SK-N-SH (cell line): ENCODE data around the gene AKAP3. TPM values are rescaled to one million over a fixed set of nuclear protein-coding genes. Genes with fewer than 3 reads are reported as not detected.

ENCODE experiments used
- CTCF ChIA-PET: fragments of 300-600, 350-600 bp; formaldehyde crosslinking; extraction: SDS; loops from one replicate; lab custom pipeline; 2021; lab: Yijun Ruan, JAX
- POLR2A ChIA-PET: fragments of 350-600 bp; sonication (Branson Sonifier 250); formaldehyde crosslinking; extraction: SDS; loops from one replicate; lab custom pipeline; 2020; ENCODE audit warnings: antibody characterized with exemption, inconsistent platforms; lab: Yijun Ruan, JAX
- DNase-seq: peaks from one replicate; pipeline ENCODE4 v3.0.0; 2012
- H2AFZ ChIP-seq: fragments of 200-600 bp; sonication (generic); 2 replicates; pipeline ENCODE4 v1.8.1; 2016; ENCODE audit warnings: antibody characterized with exemption, mild to moderate bottlenecking, low read depth
- H3F3A ChIP-seq: fragments of 200-600 bp; sonication (generic); replicated peaks from 2 replicates; pipeline ENCODE3; 2016; ENCODE audit warnings: antibody characterized with exemption, mild to moderate bottlenecking; ENCODE audit not compliant: insufficient read depth
- H3K27ac ChIP-seq, 2 experiments: fragments of 200-500 bp in 1 of 2; fragments of 200-600 bp in 1 of 2; sonication (Bioruptor generic) in 1 of 2; sonication (generic), shearing (Covaris generic) in 1 of 2; 2 replicates each; pipeline versions ENCODE4 v1.5.1 to v1.6.1; 2014 to 2016; ENCODE audit warnings: low read depth in 2 of 2, inconsistent platforms in 1 of 2, low read length in 1 of 2, mild to moderate bottlenecking in 1 of 2, mixed read lengths in 1 of 2
- H3K27me3 ChIP-seq: fragments of 200-600 bp; sonication (generic), shearing (Covaris generic); 2 replicates; pipeline ENCODE4 v1.6.1; 2016; ENCODE audit warnings: mixed run types; ENCODE audit not compliant: insufficient read depth
- H3K36me3 ChIP-seq, 2 experiments: fragments of 200-500 bp in 1 of 2; fragments of 200-600 bp in 1 of 2; sonication (Bioruptor generic) in 1 of 2; sonication (generic) in 1 of 2; replicated peaks in 1 of 2; 2 replicates each; pipeline versions ENCODE3 to v1.5.1; 2014 to 2016; ENCODE audit warnings: low read length in 1 of 2, mild to moderate bottlenecking in 1 of 2; ENCODE audit not compliant: insufficient read depth in 2 of 2, control insufficient read depth in 1 of 2
- H3K4me1 ChIP-seq, 2 experiments: fragments of 200-500 bp in 1 of 2; fragments of 200-600 bp in 1 of 2; sonication (Bioruptor generic) in 1 of 2; sonication (generic), shearing (Covaris generic) in 1 of 2; 2 replicates each; pipeline versions ENCODE4 v1.5.1 to v1.6.1; 2014 to 2016; ENCODE audit warnings: low read depth in 1 of 2, low read length in 1 of 2, mixed run types in 1 of 2; ENCODE audit not compliant: insufficient read depth in 2 of 2, control insufficient read depth in 1 of 2
- H3K4me2 ChIP-seq: fragments of 200-600 bp; sonication (generic), shearing (Covaris generic); 2 replicates; pipeline ENCODE4 v1.6.1; 2017; ENCODE audit warnings: mixed run types
- H3K4me3 ChIP-seq, 2 experiments: fragments of 200-500 bp in 1 of 2; fragments of 200-600 bp in 1 of 2; sonication (Bioruptor generic) in 1 of 2; sonication (generic), shearing (Covaris generic) in 1 of 2; 2 replicates each; pipeline versions ENCODE4 v1.5.1 to v1.8.1; 2014 to 2016; ENCODE audit warnings: low read depth in 2 of 2, inconsistent platforms in 1 of 2, low read length in 1 of 2, mild to moderate bottlenecking in 1 of 2, mixed read lengths in 1 of 2, moderate library complexity in 1 of 2
- H3K79me2 ChIP-seq: fragments of 200-600 bp; sonication (generic); 2 replicates; pipeline ENCODE4 v1.8.1; 2017; ENCODE audit warnings: mild to moderate bottlenecking; ENCODE audit not compliant: insufficient read depth
- H3K9ac ChIP-seq: fragments of 200-600 bp; sonication (generic); 2 replicates; pipeline ENCODE4 v1.6.1; 2017; ENCODE audit warnings: mixed run types
- H3K9me2 ChIP-seq: fragments of 200-600 bp; sonication (generic); 2 replicates; pipeline ENCODE4 v1.6.1; 2017; ENCODE audit warnings: mixed run types
- H3K9me3 ChIP-seq: fragments of 200-600 bp; sonication (generic); 2 replicates; pipeline ENCODE4 v1.6.1; 2017; ENCODE audit warnings: mixed run types, mild to moderate bottlenecking, moderate library complexity
- H4K20me1 ChIP-seq: fragments of 200-600 bp; sonication (generic); 2 replicates; pipeline ENCODE4 v1.6.1; 2017; ENCODE audit warnings: mild to moderate bottlenecking, mixed run types; ENCODE audit not compliant: insufficient read depth
- EP300 ChIP-seq, 2 experiments: IDR thresholded peaks; 2 replicates each; pipeline versions ENCODE4 v1.4.0 to v1.6.1; 2012; ENCODE audit warnings: borderline replicate concordance in 1 of 2, low read depth in 1 of 2, low read length in 1 of 2
- EZH2phosphoT487 ChIP-seq: fragments of 200-600 bp; sonication (generic); IDR thresholded peaks from 2 replicates; pipeline ENCODE4 v1.6.1; 2017; ENCODE audit warnings: low read depth, mixed run types, mild to moderate bottlenecking, antibody characterized with exemption, moderate library complexity, borderline replicate concordance
- FOSL2 ChIP-seq: IDR thresholded peaks from 2 replicates; pipeline ENCODE4 v1.4.0; 2012; ENCODE audit warnings: low read depth, mild to moderate bottlenecking, moderate library complexity, borderline replicate concordance
- GATA2 ChIP-seq: sonication (generic); formaldehyde crosslinking; IDR thresholded peaks from 2 replicates; pipeline ENCODE4 v1.5.0; 2020; ENCODE audit warnings: mild to moderate bottlenecking, missing genetic modification reagents
- RXRA ChIP-seq: IDR thresholded peaks from 2 replicates; pipeline ENCODE4 v1.4.0; 2012; ENCODE audit warnings: low read depth, mild to moderate bottlenecking, borderline replicate concordance
- SMC3 ChIP-seq: IDR thresholded peaks from 2 replicates; pipeline ENCODE4 v1.6.1; 2012; ENCODE audit warnings: low read depth, low read length, improper control_type of control experiment
- TAF1 ChIP-seq: IDR thresholded peaks from 2 replicates; pipeline ENCODE4 v1.6.1; 2012; ENCODE audit warnings: low read depth, mild to moderate bottlenecking, low read length, moderate library complexity, borderline replicate concordance
- YY1 ChIP-seq: IDR thresholded peaks from 2 replicates; pipeline ENCODE4 v1.4.0; 2012; ENCODE audit warnings: low read depth, mild to moderate bottlenecking
- WGBS: methylation state at CpG from one replicate; pipeline ENCODE4 v1.1.6; 2017; ENCODE audit warnings: low lambda C conversion rate; 5-methylcytosine and 5-hydroxymethylcytosine counted together
- polyA plus RNA-seq, 3 experiments: library from polyadenylated mRNA; depleted of rRNA; stranded (reverse); fragments of >200 nt; gene quantifications; 2 replicates each; pipeline ENCODE4 v1.2.3, GENCODE V29; 2012
- TF ChIP-seq, protein P1 (sequence below): fragments of 200-600 bp; sonication (generic); IDR thresholded peaks from 2 replicates; pipeline ENCODE4 v1.6.1; 2017; ENCODE audit warnings: antibody characterized with exemption, mild to moderate bottlenecking, moderate library complexity

Gene AKAP3
- polyA plus RNA-seq, 1 of the 3 experiments (the other 2 are of a cell fraction) = 0.12 TPM

DNA sequence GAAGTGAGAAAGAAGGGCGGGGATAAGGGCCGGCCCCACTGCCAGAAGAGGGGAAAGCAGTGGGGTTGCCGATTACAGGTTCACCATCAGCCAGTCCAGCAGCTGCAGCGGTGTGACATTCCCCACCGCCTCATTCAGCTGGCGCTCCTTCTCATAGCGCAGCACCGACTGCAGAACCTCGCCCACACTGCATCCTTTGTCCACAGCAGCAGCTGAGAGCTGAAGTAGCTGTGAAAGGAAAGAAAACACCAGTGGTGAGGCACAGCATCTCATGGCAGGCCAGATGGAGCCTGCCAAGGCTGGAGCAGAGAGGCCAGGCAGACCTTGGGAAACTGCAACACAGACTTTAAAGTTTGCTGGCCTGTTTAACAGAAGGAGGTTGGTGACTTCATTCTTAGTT is 33.2 kb downstream of the AKAP3 start (continued):
- TF ChIP-seq, protein P1, sequence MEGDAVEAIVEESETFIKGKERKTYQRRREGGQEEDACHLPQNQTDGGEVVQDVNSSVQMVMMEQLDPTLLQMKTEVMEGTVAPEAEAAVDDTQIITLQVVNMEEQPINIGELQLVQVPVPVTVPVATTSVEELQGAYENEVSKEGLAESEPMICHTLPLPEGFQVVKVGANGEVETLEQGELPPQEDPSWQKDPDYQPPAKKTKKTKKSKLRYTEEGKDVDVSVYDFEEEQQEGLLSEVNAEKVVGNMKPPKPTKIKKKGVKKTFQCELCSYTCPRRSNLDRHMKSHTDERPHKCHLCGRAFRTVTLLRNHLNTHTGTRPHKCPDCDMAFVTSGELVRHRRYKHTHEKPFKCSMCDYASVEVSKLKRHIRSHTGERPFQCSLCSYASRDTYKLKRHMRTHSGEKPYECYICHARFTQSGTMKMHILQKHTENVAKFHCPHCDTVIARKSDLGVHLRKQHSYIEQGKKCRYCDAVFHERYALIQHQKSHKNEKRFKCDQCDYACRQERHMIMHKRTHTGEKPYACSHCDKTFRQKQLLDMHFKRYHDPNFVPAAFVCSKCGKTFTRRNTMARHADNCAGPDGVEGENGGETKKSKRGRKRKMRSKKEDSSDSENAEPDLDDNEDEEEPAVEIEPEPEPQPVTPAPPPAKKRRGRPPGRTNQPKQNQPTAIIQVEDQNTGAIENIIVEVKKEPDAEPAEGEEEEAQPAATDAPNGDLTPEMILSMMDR = no peak

DNA sequence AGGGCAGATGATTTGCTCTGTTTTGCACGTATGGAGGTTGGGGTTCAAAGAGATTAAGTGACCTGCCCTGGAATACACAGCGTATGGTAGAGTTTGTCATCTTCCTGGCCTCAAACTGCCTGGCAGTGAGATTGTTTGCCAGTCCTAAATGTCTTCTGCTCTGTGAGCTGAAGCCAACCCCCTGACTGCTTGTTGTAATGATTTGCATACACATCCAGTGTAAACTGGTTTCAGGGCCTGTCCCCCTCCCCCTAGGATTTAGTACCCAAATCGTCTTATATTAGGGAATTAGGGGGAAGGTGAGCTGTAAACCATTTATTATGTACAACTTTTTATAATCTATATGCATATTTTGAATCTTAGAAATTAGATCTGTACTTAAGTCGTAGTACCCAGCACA is 38.4 kb downstream of the AKAP3 start:
- ChIA-PET CTCF (interaction anchor here (1.5 kb wide), 1 partner anchor 147 kb away, joined by 6 read pairs; no protein-coding TSS in a partner anchor), POLR2A (no interaction called here)
- Histone ChIP-seq H3K36me3 (peaks cover 27 to 52% of the 10 kb centered on the region in 2 experiments), H3K4me1 (peaks cover 0 to 18% of the 10 kb centered on the region in 2 experiments; a peak in 2 of 4 replicates), H3K4me2 (no peak overlapping the region), H3K9me2 (no peaks in the 10 kb centered on the region), H3K79me2 (peaks cover 5% of the 10 kb centered on the region), H3K9me3 (no peaks in the 10 kb centered on the region), H3K27ac (no peak overlapping the region), H2AFZ (no peak overlapping the region), H3K9ac (no peak overlapping the region), H3K4me3 (no peak overlapping the region), H4K20me1 (no peaks in the 10 kb centered on the region), H3K27me3 (no peaks in the 10 kb centered on the region), H3F3A (no peaks in the 10 kb centered on the region)
- TF ChIP-seq EP300 (IDR thresholded peaks at IDR 0.05; ENCODE audit: borderline replicate concordance in 1 of 2, low read depth in 1 of 2, low read length in 1 of 2) (no peak), RXRA (no peak), FOSL2 (no peak), TAF1 (no peak), SMC3 (no peak)
- TF ChIP-seq, protein P1 = no peak
- 70% methylated on average over 4 of the region's 4 CpGs for WGBS
- no peak for DNase-seq

DNA sequence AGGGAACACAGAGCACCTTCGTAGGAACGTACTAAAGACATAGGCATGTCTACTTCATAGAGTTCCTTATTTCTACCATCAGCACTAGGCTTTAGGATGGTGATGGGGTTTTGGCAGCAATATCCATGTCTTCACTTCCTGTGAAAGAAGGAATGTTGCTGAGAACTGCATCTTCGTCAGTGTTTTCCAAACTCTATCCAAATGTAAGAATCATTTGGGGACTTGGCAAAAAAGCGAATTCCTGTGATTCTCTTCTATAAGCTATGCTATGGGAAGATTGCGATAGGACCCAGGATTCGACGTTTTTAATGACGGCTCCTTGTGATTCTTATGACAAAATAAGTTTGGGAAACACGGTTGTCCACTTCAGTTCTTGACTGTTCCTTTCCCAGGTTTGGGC is 39.8 kb downstream of the AKAP3 start:
- peaks cover 0 to 19% of the 10 kb centered on the region in 2 experiments; a peak in 2 of 4 replicates for H3K4me1 ChIP-seq
- H3K9me2 ChIP-seq = no peaks in the 10 kb centered on the region
- CTCF ChIA-PET = no interaction called here
- no peaks in the 10 kb centered on the region for H3F3A ChIP-seq
- POLR2A ChIA-PET = no interaction called here
- no peaks in the 10 kb centered on the region for H3K9me3 ChIP-seq
- H3K79me2 ChIP-seq = peaks cover 12% of the 10 kb centered on the region
- DNase-seq = no peak
- H4K20me1 ChIP-seq = no peaks in the 10 kb centered on the region
- TF ChIP-seq GATA2 (CRISPR knock-in tag) (no peak), YY1 (no peak), EZH2phosphoT487 (no peak)
- no peaks in the 10 kb centered on the region for H3K27me3 ChIP-seq
- H3K4me3 ChIP-seq = no peak overlapping the region
- no peak overlapping the region for H3K9ac ChIP-seq
- H3K36me3 ChIP-seq = peaks cover 15 to 41% of the 10 kb centered on the region in 2 experiments
- H2AFZ ChIP-seq = no peak overlapping the region
- 94% methylated on average over 9 of the region's 9 CpGs for WGBS
- no peak overlapping the region for H3K27ac ChIP-seq
- no peak overlapping the region for H3K4me2 ChIP-seq
